Coronary artery (tissue), 2 donors: ENCODE results near the gene PTPRQ.

Source experiments
- DNase-seq: peaks from one replicate; pipeline ENCODE4 v3.0.0-alpha.2; 2017; ENCODE audit warnings: low spot score
- H3K27ac ChIP-seq, 2 donors: fragments of 200-600 bp; sonication (generic); one replicate each; pipeline ENCODE4 v1.5.1; 2016 to 2019
- H3K4me3 ChIP-seq: fragments of 200-600 bp; sonication (generic); 2 replicates; pipeline ENCODE4 v1.5.1; 2016; ENCODE audit warnings: mild to moderate bottlenecking, moderate library complexity
- TF ChIP-seq, protein P1 (sequence below): fragments of 200-600 bp; sonication (generic); IDR thresholded peaks from one replicate; pipeline ENCODE4 v1.5.1; 2019; ENCODE audit warnings: antibody characterized with exemption

PTPRQ gene

DNA sequence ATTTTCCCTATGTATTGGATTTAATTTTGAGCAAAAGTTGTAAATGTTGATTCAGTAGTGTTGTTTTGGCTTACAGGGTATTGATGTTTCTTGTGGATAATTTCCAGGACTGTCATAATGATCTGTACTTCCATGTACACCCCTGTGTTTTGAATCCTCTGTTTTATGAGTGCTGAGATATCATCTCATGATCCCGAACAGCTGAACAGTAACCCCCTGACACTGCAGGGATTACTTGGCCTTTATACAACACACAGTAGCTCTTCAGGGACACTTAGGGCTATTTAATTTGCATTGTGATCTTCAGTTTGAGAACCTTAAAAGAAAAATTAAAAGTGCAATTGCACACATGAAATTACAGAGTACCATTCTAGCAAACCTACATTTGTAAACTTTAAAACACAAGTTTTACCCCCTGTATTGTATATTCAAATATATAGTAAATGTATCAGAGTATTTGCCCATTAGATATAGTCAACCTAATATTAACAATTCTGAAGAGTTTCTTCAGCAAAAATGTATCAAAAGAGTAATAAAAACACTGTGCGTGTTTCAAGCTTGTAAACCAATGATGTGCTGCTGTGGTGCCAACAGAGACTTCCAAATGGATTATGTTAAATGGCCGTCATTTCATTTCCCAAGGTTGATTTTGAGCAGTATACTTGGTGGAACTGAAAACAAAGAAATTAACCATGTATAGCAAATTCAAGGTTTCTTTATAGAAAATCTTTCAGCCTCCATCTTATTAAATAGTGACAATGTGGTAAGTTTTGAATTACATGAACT is 235.5 kb downstream of the PTPRQ start:
- Histone ChIP-seq H3K4me3 (no peak overlapping the region), H3K27ac (no peak overlapping the region)
- TF ChIP-seq, protein P1, sequence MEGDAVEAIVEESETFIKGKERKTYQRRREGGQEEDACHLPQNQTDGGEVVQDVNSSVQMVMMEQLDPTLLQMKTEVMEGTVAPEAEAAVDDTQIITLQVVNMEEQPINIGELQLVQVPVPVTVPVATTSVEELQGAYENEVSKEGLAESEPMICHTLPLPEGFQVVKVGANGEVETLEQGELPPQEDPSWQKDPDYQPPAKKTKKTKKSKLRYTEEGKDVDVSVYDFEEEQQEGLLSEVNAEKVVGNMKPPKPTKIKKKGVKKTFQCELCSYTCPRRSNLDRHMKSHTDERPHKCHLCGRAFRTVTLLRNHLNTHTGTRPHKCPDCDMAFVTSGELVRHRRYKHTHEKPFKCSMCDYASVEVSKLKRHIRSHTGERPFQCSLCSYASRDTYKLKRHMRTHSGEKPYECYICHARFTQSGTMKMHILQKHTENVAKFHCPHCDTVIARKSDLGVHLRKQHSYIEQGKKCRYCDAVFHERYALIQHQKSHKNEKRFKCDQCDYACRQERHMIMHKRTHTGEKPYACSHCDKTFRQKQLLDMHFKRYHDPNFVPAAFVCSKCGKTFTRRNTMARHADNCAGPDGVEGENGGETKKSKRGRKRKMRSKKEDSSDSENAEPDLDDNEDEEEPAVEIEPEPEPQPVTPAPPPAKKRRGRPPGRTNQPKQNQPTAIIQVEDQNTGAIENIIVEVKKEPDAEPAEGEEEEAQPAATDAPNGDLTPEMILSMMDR = no peak
- DNase-seq = no peak

DNA sequence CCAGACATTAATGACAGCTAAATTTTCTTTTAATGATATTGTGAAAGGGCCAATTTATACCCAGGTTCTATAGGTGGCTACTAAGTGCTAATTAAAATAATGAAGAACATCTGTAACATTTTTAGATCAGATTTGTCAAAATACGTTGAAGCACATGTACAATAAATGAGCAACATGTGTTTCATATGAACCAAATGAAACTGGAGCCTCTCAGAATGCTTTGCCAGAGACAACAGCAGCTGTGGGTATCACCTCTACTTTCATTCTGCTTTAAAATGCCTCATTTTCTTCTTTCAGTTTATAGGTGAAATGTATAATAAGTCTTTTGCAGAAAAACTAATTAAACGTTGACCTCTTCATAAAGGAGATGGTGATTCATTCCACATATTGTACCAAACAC is 237.3 kb downstream of the PTPRQ start:
- TF ChIP-seq, protein P1 = no peak
- no peak for DNase-seq
- Histone ChIP-seq H3K27ac (no peak overlapping the region), H3K4me3 (no peak overlapping the region)

DNA sequence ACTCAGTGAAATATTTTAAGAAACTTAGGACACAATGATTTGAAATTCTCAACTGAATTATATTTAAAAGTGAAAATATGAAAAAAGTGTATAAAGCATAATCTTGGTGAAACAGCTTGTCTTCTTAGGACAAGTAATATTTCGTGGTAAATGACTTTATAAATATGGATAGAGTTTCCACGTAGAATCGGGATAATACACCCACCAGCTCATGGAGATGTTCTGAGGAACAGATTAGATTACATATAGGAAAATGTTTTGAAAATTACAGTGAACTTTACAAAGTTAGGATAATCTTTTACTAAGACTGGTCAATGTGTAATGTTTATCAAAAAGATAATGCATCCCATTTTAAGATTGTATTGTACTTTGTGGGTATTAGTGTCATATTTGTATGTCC is 237.8 kb downstream of the PTPRQ start:
- TF ChIP-seq, protein P1 = no peak
- no peak for DNase-seq
- Histone ChIP-seq H3K4me3 (no peak overlapping the region), H3K27ac (no peak overlapping the region)

DNA sequence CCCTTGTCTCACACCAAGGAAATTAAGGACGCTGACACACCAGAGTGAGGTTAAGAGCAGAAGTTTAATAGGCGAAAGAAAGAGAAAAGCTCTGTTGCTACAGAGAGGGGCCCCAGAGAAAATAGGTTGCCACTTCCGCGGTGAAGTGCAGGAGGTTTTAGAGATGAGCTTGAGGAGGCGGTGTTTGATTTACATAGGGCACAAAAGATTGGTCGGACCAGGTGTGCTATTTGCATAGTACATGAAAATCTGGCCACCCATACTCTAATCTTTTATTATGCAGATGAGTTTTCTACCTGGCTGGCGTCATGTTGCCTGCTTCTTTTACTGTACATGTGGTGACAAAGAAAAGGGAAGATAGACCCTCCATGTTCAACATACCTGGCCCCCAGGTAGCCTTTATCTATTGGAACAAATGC is 240.1 kb downstream of the PTPRQ start:
- TF ChIP-seq, protein P1 = no peak
- Histone ChIP-seq H3K27ac (no peak overlapping the region), H3K4me3 (no peak overlapping the region)
- DNase-seq = no peak

DNA sequence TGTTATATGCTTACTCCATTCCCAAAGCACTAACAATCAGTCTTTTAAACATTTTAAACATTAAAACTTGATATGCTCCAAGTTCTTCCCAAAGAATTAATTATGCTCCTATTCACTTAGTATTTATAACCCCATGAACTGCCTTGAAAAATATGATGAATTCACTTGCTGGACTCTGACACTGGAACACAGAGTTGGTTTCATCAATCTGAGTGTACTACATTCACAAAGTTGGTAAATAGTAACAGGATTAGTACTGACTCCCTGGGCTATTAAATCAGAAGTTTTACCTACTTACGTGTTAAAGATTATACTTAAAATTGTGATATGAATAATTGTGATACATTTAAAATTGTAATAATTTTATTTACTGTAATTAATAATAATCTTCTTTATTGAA is 246.1 kb downstream of the PTPRQ start:
- TF ChIP-seq, protein P1 = no peak
- Histone ChIP-seq H3K27ac (no peak overlapping the region), H3K4me3 (no peak overlapping the region)
- DNase-seq = no peak

DNA sequence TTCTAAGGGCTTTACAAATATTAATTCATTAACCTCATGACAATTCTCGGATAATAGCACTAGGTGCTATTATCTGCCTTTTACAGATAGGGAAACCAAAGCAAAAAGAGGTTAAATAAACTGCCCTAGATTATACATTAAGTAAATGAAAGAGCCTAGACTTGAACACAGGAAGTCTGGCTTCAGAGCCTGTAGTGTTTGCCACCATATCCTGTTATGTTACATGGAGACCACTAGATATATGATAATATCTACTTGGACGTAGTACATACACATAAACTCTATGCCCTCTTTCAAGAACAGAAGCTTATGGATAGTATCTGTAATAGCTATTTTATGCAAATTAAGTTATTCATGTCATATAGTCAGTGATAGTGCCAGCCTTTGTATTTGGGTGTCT is 246.5 kb downstream of the PTPRQ start:
- no peak for DNase-seq
- H3K4me3 ChIP-seq = no peak overlapping the region
- H3K27ac ChIP-seq = no peak overlapping the region
- TF ChIP-seq, protein P1 = no peak

DNA sequence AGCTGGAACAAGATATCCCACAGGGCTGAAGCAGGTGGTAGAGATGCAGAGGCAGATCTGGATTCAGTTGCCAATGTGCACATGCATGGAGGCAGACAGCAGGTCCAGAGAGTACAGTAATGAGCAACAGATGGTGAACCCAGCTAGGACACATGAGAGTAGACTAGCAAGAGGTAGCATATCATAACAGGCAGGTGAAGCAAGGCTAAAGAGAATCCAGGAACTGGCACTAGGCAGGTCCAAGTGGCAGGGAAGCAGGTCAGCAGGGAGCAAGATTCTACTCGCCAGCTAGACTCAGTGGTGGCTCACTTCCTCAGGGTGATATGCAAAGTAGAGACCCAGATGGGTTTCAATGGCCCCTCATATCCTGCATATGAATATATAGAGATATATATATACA is 248.1 kb downstream of the PTPRQ start:
- no peak for DNase-seq
- TF ChIP-seq, protein P1 = no peak
- Histone ChIP-seq H3K27ac (no peak overlapping the region), H3K4me3 (no peak overlapping the region)
